Right forelimb (tissue), 1 donor: ENCODE data around the gene ACOXL.
"Not testable (repeated sequence)": the region's sequence is repeated elsewhere in the genome, so short reads cannot be mapped to it uniquely, and the experiment has no call there.

Experiments used
- DNase-seq: peaks from one replicate; pipeline ENCODE4 v3.0.0-alpha.2; 2018

Gene ACOXL

DNA sequence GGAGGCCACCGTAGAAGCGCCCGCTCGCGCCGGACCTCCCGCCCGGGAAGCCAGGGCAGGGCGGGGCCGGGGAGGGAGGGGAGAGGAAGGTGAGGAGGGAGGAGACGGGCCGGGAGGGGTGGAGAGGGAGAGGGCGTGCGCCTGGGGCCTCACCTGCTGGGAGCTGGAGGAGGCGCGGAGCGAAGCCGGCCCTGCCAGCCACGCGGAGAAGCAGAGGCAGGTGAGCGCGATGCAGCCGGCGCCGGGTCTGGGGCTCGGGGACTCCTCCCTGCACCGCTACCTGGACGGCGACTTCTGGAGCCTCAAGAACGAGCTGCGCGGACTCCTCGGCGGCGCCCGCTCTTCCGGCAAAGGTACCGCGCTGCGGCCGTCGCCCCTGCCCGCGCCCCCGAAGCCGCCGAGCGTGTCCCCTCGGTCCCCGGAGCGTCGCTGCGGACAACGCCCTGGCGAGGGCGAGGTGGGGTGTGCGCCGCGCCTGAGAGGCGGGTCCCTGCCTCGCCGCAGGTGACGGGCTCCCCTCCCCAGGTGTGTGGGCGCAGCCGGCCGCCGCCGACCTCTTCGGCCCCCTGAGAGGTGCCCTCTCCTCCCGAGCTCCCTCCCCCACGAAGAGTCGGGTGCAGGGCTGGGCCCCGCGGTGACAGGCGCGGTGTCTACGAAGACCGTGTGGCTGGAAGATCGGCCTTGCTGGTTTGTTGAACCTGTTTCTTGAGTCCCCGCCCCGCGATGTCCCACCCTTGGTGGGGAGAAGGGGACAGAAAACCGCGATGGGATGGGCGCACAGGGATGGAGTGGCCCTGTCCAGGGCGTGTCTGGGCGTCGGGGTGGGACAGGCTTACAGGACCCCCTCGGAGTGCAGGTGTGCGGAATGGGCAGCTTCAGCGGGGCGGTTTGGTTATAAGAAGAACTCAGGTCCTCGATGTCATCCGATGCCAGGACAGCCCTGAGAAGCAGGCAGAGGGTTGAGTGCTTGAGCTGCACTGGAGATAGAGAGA lies at the start of gene ACOXL:
Gene ACOXL (plus strand): TSS at position 152 of the 992 bp plus-strand sequence. CDS start 35,817 bp downstream, outside the sequence.
- no peak for DNase-seq

DNA sequence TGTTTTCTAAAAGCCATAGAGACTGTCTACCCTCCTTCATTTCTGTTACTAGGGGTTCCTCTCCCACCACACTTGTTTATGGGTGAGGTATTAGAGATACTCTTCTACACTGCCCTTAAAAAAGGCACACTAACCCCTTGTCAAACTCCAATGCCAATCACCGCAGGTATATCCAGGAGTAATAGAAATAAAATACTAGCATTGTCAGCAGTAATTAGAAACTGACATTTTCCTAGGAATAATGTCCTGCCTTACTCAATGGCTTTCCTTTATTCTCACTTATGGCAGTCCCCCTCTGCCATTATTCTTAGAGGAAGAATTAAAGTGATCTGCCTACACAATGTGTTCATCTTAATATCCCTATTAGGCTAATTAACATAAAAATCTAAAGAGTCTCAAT lies 49.5 kb upstream of the ACOXL start:
- DNase-seq, result no peak

DNA sequence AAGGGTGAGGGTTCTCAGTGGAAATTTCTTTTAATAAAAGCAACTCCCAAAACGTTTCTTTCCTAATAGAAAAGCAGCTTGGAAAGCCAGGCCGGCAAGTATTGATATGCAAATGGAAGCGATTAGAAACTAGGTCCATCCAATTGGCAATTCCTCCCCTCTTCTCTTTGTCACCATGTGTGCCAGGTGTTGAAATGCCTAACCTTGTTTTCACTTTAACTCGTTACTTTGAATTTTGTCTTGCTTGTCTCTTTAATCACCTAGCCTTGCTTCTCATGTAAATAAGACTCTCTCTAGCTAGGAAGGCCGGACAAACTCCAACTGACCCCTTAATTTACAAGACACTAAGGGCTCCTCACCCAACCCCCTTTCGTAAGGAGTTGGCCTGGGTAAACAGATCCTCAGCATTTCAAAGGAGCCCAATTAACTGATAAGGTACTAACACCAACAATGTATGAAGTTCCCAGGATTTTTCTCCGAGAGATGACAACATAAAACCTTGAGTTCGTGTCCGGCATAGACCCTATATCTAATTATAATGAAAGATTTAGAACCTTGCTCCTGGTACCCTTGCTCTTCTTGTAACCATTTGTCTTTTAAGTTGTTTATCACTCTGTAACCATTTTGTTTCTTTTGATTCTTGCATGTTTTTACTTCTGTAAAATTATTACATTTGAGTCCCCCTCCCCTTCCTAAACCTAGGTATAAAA lies 44.4 kb upstream of the ACOXL start:
- DNase-seq, result not testable (repeated sequence)

DNA sequence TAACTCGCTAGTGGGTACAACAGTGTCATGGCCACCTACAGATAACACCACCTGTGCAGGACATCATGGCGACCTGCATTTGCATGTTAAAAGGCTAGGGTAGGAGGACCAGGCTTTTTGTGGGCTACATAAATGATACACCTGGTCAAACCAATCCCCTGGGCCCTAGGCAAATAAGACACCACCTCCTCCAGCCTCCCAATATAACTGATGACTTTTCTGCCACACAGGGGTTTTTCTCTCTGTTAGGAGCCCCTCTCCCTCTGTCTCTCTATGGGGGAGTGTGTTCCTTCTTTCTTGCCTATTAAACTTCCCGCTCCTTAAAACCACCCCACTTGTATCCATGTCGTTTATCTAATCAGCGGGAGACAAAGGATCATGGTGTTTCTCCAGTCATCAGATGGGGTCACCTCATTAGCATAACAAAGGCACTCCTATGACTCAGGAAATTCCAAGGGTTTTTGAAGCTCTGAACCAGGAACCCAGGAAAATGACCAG lies 43.7 kb upstream of the ACOXL start:
- no peak for DNase-seq

DNA sequence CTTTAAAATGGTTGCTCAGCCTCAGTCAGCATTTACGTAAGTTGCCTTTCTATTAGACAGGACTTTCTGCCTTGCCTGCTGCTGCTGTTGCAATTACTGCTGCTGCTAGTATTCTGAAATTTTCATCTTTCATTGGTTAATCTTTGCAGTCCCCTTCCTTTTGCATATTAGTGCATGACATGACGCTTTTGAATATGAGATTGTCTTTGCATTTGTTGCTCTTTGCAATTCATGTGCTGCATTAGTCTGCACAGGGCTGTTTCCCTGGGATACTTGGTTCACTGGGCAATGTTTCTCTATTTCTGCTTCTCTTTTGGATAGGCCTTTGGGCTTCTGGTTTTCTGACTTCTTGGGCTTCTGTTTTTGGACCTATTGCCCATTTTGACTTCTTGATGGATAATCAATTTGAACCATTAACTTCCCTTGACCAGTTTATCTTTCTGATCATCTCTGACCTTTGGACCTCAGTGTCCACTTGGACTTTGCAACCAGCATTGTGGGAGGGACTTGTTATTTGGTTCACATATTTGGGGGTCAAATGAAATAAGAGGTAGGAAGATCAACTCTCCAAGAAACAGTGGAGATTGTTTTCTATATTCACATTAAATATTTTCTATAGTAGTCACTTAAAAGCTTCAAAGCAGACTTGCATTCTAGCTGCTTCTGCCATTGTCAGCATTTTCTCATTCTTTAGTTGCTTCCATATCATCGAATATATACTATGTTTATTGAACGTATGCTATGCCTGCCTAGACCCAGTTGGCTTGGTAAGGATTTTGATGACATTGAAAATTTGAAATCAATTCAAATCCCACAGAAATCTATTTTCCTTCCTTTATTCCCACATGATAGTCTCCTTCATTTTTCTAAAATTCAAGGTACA lies 42.0 kb upstream of the ACOXL start:
- no peak for DNase-seq

DNA sequence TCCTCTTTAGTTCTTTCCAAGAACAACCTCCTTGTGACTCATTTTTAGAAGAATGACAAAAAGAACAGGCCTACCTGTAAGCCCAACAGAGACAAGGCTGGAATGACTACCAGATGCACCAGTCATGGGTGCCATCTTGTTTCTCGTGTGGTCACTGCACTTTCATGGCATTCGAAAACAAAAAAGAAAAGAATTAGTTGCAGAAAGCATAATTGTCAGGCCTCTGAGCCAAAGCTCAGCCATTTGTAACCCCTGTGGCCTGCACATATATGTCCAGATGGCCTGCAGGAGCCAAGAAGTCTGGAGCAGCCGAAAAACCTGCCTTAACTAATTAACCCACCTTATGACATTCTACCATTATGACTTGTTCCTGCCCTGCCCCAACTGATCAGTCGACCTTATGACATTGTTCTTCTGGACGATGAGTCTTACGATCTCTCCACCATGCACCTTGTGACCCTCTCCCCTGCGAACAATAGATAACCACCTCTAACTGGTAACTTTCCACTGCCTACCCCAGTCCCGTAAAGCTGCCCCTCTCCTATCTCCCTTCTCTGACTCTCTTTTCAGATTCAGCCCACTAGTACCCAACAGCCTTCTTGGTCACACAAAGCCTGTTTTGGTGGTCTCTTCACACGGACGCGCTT lies 40.6 kb upstream of the ACOXL start:
- no peak for DNase-seq

DNA sequence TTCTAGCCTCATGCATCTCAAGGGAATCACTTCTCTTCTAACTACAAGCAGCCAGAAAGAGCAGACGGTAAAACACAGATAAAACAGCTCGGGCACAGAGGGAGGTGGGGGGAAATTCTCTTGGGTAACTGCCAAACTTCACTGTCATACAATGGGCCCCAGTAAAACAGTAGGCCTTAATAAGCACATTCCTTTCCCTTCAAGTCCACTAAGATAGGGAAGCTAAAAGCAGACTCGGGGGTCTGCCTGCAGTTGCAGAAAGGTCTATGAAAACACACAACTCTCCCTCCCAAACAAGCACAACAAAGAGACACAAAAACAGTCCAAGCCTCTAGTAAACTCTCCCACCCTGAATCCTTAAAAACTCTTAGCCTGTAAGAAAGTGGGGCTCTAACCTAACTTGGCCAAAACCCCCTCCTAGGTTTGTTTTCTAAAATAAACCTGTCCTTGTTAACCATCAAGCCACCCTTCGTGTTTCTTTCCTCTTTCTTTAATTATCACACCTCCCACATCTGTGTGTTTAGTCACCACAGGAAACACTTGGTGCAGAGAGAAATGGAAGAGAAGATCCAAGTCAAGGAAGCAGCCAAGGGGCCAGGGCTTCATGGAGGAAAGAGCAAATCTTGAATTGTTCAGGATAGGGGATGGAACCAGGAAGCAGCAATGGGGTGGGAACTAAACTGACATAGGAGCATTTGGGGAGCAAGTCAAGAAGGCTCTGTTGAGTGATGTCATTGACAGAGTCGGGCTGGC lies 37.1 kb upstream of the ACOXL start:
- not testable (repeated sequence) for DNase-seq

DNA sequence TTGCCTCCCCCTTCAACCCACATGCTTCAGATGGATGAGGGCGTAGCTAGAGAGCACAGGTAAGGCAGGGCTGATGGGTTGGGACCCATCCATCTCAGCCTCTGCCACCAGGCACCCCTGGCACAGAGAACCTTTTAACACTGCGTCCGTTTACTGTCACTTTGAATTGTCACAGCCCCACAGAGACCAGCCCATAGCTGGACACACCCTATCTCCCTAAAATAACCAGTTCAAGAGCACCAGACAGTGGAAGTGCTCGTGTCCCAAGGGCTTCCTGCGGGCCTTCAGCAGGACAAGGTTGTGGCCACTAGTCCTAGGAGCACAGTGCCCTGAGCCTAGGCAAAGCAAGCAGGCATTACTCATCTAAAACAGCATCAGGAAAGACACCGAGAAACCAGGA lies 34.1 kb upstream of the ACOXL start:
- DNase-seq, result not testable (repeated sequence)

DNA sequence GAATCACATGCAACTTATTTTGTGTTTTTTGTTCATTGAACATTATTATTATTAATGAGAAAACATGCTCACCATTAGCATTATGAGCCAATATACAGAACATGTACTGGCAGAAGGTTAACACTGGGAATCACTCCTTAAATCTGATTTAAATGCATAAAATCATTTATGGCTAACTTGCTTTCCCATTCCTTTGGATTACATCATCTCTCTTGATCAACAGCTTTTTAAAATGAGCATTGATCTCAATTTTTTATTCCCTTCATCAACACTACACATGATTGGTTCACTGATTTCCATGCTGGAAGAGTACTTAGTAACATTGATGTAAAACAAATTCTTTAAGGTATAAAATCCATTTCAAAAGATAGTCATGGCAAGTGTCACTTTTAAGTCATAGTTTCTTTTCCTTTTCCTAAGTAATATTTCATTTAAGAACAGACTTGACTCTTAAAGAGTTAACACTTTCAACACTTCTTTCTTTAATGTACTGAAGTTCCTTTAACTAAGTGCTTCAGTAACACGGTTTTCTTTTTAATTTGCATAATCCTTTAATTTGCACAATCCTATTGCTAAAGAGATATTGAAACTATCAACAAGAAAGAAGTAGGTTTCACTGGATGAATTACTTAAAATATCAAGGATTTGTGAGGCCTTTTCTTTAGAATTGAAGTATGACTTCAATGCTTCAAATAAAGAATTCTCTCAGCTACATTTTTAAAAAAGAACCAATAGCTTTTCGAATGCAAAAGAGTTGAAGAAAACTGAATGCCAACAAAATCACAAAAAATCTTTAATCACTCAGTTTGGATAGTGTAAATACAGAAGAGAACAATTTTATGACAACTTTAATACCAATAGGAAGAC lies 29.6 kb upstream of the ACOXL start:
- no peak for DNase-seq

DNA sequence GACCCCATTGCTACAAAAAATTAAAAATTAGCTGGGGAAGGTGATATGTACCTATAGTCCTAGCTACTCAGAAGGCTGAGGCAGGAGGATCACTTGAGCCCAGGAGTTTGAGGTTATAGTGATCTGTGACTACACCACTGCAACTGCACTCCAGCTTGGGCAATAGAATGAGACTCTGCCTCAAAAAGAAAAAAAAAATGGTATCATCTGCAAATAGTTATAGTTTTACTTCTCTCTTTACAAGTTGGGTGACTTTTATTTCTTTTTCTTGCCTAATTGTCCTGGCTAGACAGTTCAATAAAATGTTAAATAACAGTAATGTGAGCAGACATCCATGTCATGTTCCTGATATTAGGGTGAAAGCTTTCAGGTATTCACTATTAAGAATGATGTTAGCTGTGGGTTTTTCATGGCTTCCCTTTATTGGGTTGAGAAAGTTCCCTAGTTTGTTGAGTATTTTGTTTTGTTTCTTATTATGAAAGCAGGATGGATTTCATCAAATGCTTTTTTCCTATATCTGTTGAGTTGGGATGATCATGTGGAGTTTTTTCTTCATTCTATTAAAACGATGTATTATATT lies 24.9 kb upstream of the ACOXL start:
- DNase-seq, result no peak

DNA sequence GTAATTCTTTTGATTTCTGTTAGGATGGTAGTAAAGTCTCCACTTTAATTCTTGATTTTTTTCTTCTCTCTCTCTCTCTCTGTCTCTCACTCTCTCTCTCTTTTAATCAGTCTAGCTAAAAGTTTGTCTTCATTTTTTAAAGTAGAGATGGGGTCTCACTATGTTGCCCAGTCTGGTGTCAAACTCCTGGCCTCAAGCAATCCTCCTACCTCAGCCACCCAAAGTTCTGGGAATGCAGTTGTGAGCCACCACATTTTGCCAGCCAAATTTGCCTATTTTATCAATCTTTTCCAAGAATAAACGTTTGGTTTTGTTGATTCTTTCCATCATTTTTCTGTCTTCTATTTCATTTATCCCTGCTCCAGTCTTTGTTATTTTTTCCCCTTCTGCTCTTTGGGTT lies 23.9 kb upstream of the ACOXL start:
- no peak for DNase-seq

DNA sequence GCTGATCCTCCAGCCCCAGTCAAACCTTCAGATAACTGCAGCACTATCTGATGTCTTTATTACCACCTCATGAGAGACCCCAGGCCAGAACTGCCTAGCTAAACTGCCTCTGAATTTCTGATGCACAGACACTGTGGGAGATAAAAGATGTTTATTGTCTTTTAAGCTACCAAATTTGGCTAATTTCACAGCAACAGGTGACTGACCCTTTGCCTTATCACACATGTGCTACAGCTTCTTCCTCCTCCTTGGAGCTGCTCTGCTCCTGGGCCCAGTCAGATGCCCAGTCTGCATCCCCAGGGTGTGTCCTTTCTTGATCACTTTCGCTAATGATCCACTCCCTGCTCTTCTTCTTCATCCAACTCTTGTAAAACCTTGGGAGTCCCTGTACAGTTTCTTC lies 19.6 kb upstream of the ACOXL start:
- no peak for DNase-seq

DNA sequence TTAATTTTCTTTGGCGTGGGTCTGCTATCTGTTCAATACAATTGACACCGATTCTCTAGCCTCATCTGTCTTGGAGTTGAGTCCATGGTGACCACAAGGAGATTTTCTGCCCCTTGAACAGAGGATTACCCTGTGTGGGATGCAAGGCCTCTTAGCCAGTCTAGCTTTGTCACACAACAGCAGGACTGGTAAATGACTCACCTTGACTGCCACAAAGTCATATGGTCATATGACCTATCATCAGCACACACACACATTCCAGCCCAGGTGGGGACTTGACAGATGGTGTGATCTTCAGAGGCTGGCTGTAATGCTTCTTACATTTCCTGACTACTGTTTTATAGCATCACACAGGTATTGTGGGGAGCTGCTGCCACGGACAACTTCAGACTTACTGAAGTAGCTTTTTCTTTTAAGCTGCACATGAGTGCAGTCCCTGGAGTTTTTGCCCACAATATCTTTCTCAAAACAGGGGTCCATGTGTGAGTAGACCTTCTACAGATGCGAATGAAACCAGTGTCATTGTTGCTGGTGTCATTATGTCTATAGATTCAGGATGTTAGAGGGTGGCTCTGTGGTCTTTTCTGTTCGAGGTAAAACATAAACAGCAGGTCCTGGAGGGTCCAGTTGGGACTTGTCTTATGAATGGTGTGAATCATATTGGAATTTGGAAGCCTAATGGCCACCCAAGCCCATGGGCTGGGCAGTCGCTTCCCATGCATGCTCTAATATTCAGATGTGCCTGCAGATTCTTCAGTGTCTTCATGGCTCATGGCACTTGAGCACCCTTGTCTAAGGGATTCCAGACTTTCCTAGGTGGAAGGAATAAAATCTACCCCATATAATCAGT lies 18.6 kb upstream of the ACOXL start:
- no peak for DNase-seq

DNA sequence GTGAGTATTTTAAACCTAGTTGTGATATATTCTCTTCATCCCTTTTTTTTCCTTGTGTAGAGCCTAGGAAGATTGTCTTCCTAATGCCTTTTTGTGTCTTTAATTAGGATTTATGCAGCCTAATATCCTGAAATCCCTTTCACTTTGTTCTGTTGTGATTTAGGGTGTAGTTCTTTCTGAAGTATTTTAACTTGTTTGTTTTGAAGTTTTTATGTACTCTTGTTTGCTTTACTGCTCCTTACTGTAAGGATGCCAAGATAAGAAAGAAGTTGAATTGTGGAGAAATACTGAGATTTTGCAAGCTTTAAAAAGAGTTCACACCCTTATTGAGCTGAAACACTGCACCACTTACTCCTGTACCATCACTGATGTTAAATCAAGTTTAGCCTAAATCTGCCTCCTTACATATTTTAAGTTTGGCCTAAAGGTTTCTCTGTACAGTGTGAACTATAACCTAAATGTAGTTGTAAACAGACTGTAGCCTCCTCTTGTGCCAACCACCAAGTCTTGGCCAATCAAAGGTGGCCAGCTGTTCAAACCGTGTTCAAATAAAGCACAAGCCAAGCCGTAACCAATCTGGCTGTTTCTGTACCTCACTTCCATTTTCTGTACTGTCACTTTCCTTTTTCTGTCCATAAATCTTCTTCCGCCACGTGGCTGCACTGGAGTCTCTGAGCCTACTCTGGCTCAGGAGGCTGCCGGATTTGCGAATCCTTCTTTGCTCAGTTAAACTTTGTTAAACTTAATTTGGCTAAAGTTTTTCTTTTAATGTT lies 17.7 kb upstream of the ACOXL start:
- DNase-seq, result no peak

DNA sequence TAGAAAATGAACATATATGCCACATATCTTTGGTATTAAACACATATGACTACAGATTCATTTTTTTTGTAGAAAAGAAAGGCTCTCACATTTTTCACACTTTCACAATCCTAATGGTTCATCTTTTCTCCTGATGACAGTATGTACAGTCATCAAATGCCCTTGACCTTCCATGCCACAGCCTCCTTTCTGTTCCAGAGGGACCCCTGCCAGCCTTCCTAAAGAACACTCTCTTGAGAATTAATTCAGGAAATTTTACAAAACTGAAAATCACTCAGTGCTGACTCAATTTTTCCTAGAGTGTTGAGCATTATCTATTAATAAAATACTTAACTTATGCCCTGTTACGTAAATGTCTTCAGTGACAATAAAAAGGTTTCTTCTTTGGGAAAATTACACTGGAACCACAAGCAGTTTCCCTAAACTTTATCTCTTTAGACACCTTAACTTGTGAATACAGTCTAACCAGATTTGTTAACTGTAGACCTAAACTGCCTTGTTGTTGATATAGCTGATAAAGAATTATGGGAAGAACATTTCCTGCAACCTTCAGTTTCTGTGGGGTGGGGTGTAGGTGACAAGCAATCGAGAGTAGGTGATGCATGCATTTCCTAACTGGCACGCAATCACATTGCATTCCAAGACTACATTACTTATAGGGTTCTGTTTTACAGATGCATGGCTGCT lies 15.3 kb upstream of the ACOXL start:
- no peak for DNase-seq

DNA sequence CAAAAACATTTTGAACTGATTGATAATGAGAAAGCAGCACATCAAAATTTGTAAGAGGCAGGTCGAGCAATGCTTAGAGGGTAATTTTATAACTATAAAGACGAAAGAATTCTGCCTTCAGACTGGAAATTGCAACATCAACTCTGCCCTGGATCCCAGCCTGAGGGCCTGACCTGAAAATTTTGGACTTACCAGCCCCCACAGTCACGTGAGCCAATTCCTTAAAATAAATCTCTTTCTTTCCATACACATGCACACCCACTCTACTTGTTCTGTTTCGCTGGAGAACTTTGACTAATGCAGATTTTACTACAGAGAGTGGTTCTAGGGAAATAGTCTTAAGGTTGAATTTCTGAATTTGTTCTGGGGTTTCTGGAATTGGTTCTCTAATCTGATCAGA lies 14.6 kb upstream of the ACOXL start:
- no peak for DNase-seq

DNA sequence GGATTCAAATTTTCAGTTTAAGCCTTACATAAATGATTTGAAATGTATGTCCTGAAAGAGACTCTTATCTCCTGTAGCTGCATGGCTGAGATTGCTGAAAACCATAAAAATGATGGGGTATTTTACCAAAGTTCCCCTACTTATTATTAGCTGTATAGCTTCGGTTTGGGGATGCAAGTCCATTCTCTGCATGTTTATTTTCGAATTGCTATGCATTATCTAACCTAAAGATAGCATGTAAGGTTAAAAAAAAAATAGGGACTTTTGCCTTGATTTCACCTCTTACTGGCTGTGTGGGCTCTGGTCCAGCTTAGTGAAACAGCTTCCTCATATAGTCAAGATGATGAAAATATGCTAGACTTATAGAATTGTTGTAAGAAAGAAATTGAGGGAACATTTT lies 14.0 kb upstream of the ACOXL start:
- DNase-seq, result no peak

DNA sequence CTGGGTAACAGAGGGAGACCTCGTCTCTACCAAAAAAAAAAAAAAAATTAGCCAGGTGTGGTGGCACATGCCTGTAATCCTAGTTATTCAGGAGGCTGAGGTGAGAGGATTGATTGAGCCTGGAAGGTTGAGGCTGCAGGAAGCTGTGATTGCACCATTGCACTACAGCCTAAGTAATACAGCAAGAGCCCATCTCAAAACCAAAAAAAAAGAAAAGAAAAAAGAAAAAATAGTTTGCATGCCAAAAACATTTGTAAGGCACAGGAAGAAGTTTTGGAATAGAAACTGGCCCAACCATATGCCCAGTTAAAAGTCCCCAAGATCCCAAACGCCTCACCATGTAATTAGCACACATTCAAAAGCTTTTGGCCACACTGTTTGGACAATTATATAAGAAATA lies 13.4 kb upstream of the ACOXL start:
- no peak for DNase-seq
